Suprapubic skin (tissue), 3 donors: ENCODE measurements around the gene NME7.

Source experiments
- CTCF ChIP-seq, 2 donors: fragments of 200-600 bp in 1 of 2; fragments of 450-650 bp in 1 of 2; sonication (generic) in 1 of 2; IDR thresholded peaks; one replicate each; pipeline ENCODE4 v1.5.1; 2016 to 2019; ENCODE audit warnings: antibody characterized with exemption in 2 of 2, mild to moderate bottlenecking in 1 of 2, moderate library complexity in 1 of 2
- POLR2A ChIP-seq, 2 donors: fragments of 450-650 bp; IDR thresholded peaks; one replicate each; pipeline ENCODE4 v1.6.1; 2017; ENCODE audit warnings: antibody characterized with exemption in 2 of 2, mild to moderate bottlenecking in 2 of 2, moderate library complexity in 2 of 2

- TF ChIP-seq POLR2A (IDR thresholded peaks at IDR 0.05) = no peak
- no peak for TF ChIP-seq CTCF (IDR thresholded peaks at IDR 0.05)
Measured at GRCh38 chr1:169387399-169387798, 19.8 kb upstream of the NME7 start.
